HepG2 (cell line): ENCODE measurements around the gene TMEM45A. TPM values are rescaled to one million over a fixed set of nuclear protein-coding genes. Genes with fewer than 3 reads are reported as not detected.

ENCODE experiments used
- ATAC-seq: fragments of 200-7000 bp; cut with Tn5 transposase; 3 replicates; pipeline ENCODE4 v1.9.1; 2020; ENCODE audit warnings: mild to moderate bottlenecking, moderate library complexity
- BruUV-seq: library from RNA; stranded (reverse); fragments of 400-500 nt; replicated peaks from 2 replicates; lab custom pipeline; 2021; lab: Mats Ljungman, UMichigan
- CTCF ChIA-PET: fragments of 300-600 bp; formaldehyde crosslinking; extraction: SDS; loops from one replicate; lab custom pipeline; 2021; ENCODE audit warnings: low total read pairs, inconsistent platforms, low intra/inter-chr PET ratio; lab: Yijun Ruan, JAX
- POLR2A ChIA-PET: fragments of 350-600 bp; sonication (Branson Sonifier 250); formaldehyde crosslinking; loops from one replicate; lab custom pipeline; 2020; ENCODE audit warnings: antibody characterized with exemption, inconsistent platforms; lab: Yijun Ruan, JAX
- DNase-seq: peaks from one replicate; pipeline ENCODE4 v3.0.0-alpha.2; 2015; ENCODE audit warnings: low spot score
- FAIRE-seq: peaks from 3 replicates; lab custom pipeline; 2011; peaks lifted over from hg19 to GRCh38; lab: Jason Lieb, UNC
- H2AFZ ChIP-seq: one replicate; pipeline ENCODE4 v1.6.1; 2011; ENCODE audit warnings: low read length, inconsistent platforms
- H3K27ac ChIP-seq: fragments of 300-600 bp; 3 replicates; pipeline ENCODE4 v1.8.0; 2011; ENCODE audit warnings: mixed run types, mild to moderate bottlenecking, mixed read lengths, low read length, inconsistent platforms; ENCODE audit not compliant: insufficient read depth; ENCODE audit errors: extremely low read length
- H3K27me3 ChIP-seq, 2 experiments: fragments of 200-600 bp in 1 of 2; 2 replicates in 1 of 2; 3 replicates in 1 of 2; pipeline versions ENCODE4 v1.6.0 to v1.8.0; 2011; ENCODE audit warnings: low read length in 2 of 2, mild to moderate bottlenecking in 2 of 2, moderate library complexity in 2 of 2, inconsistent platforms in 1 of 2; ENCODE audit not compliant: insufficient read depth in 2 of 2, control insufficient read depth in 1 of 2
- H3K36me3 ChIP-seq, 2 experiments: fragments of 200-600 bp in 1 of 2; replicated peaks in 1 of 2; 2 replicates in 1 of 2; 3 replicates in 1 of 2; pipeline versions ENCODE4 v1.5.1 to v1.8.0; 2011; ENCODE audit warnings: low read length in 2 of 2, inconsistent platforms in 1 of 2; ENCODE audit not compliant: insufficient read depth in 2 of 2, control insufficient read depth in 1 of 2
- H3K4me1 ChIP-seq: 2 replicates; pipeline ENCODE4 v1.5.1; 2012; ENCODE audit warnings: low read length, inconsistent platforms; ENCODE audit not compliant: insufficient read depth
- H3K4me2 ChIP-seq: 2 replicates; pipeline ENCODE4 v1.6.0; 2011; ENCODE audit warnings: low read depth, low read length, inconsistent platforms
- H3K4me3 ChIP-seq, 3 experiments: fragments of 200-600 bp in 1 of 3; sonication (generic), shearing (Covaris generic) in 1 of 3; replicated peaks in 1 of 3; 2 replicates each; pipeline ENCODE4 v1.5.1; 2011 to 2016; ENCODE audit warnings: low read length in 3 of 3, inconsistent platforms in 2 of 3, low read depth in 2 of 3, mild to moderate bottlenecking in 2 of 3, control low read depth in 1 of 3, mixed read lengths in 1 of 3; ENCODE audit not compliant: insufficient read depth in 1 of 3
- H3K79me2 ChIP-seq: one replicate; pipeline ENCODE4 v1.6.1; 2011; ENCODE audit warnings: low read length, inconsistent platforms; ENCODE audit not compliant: insufficient read depth
- H3K9ac ChIP-seq: 2 replicates; pipeline ENCODE4 v1.6.0; 2011; ENCODE audit warnings: mild to moderate bottlenecking, low read depth, low read length, inconsistent platforms; ENCODE audit not compliant: insufficient read depth
- H3K9me3 ChIP-seq: 2 replicates; pipeline ENCODE4 v1.5.1; 2012; ENCODE audit warnings: mild to moderate bottlenecking, low read length
- H4K20me1 ChIP-seq: 2 replicates; pipeline ENCODE4 v1.6.0; 2011; ENCODE audit warnings: inconsistent platforms, mild to moderate bottlenecking, low read length, moderate library complexity; ENCODE audit not compliant: insufficient read depth
- CEBPG ChIP-seq: IDR thresholded peaks from 2 replicates; pipeline ENCODE4 v1.6.1; 2016
- NAIF1 ChIP-seq: sonication (generic); formaldehyde crosslinking; IDR thresholded peaks from 2 replicates; pipeline ENCODE4 v1.5.0; 2020; ENCODE audit warnings: mild to moderate bottlenecking, missing genetic modification reagents, borderline replicate concordance
- NR2C2 ChIP-seq: sonication (generic); formaldehyde crosslinking; IDR thresholded peaks from 2 replicates; pipeline ENCODE4 v1.4.0; 2020; ENCODE audit warnings: missing genetic modification reagents, mild to moderate bottlenecking, moderate library complexity, borderline replicate concordance
- PHF21A ChIP-seq: sonication (generic); formaldehyde crosslinking; IDR thresholded peaks from 2 replicates; pipeline ENCODE4 v1.5.0; 2020; ENCODE audit warnings: mild to moderate bottlenecking, missing genetic modification reagents
- PRPF4 ChIP-seq: fragments of 200-400 bp; formaldehyde crosslinking; IDR thresholded peaks from 2 replicates; pipeline ENCODE4 v1.6.1; 2016; ENCODE audit warnings: low read length, low read depth; ENCODE audit not compliant: poor library complexity, severe bottlenecking
- RARG ChIP-seq: sonication (generic); formaldehyde crosslinking; IDR thresholded peaks from 2 replicates; pipeline ENCODE4 v1.4.0; 2020; ENCODE audit warnings: low read depth, mild to moderate bottlenecking, missing genetic modification reagents
- RBFOX2 ChIP-seq: fragments of 200-400 bp; formaldehyde crosslinking; IDR thresholded peaks from 2 replicates; pipeline ENCODE4 v1.6.1; 2017; ENCODE audit warnings: low read depth, mild to moderate bottlenecking, low read length
- TBP ChIP-seq: sonication (generic); formaldehyde crosslinking; IDR thresholded peaks from 2 replicates; pipeline ENCODE4 v1.5.0; 2020; ENCODE audit warnings: missing genetic modification reagents
- THAP8 ChIP-seq: sonication (generic); formaldehyde crosslinking; IDR thresholded peaks from 2 replicates; pipeline ENCODE4 v1.5.1; 2020; ENCODE audit warnings: missing genetic modification reagents, mild to moderate bottlenecking, borderline replicate concordance
- ZKSCAN5 ChIP-seq: sonication (generic); formaldehyde crosslinking; IDR thresholded peaks from 2 replicates; pipeline ENCODE4 v1.5.1; 2020; ENCODE audit warnings: mild to moderate bottlenecking, missing genetic modification reagents
- ZNF136 ChIP-seq: sonication (generic); formaldehyde crosslinking; IDR thresholded peaks from 2 replicates; pipeline ENCODE4 v1.8.1; 2022; ENCODE audit warnings: low read depth, mild to moderate bottlenecking, moderate library complexity, missing genetic modification reagents
- ZNF230 ChIP-seq: sonication (generic); formaldehyde crosslinking; IDR thresholded peaks from 2 replicates; pipeline ENCODE4 v1.4.0; 2020; ENCODE audit warnings: mild to moderate bottlenecking, missing genetic modification reagents
- ZNF232 ChIP-seq: sonication (generic); formaldehyde crosslinking; IDR thresholded peaks from 2 replicates; pipeline ENCODE4 v1.4.0; 2020; ENCODE audit warnings: missing genetic modification reagents, borderline replicate concordance
- ZNF576 ChIP-seq: sonication (generic); formaldehyde crosslinking; IDR thresholded peaks from 2 replicates; pipeline ENCODE4 v1.4.0; 2020; ENCODE audit warnings: mild to moderate bottlenecking, missing genetic modification reagents
- ZNF598 ChIP-seq: sonication (generic); formaldehyde crosslinking; IDR thresholded peaks from 2 replicates; pipeline ENCODE4 v1.5.1; 2020; ENCODE audit warnings: mild to moderate bottlenecking, missing genetic modification reagents, borderline replicate concordance
- ZNF740 ChIP-seq: sonication (generic); formaldehyde crosslinking; IDR thresholded peaks from 2 replicates; pipeline ENCODE4 v1.4.0; 2020; ENCODE audit warnings: missing genetic modification reagents
- ZNF790 ChIP-seq: sonication (generic); formaldehyde crosslinking; IDR thresholded peaks from 2 replicates; pipeline ENCODE4 v1.8.0; 2022; ENCODE audit warnings: missing genetic modification reagents, mild to moderate bottlenecking, borderline replicate concordance
- ZNF879 ChIP-seq: sonication (generic); formaldehyde crosslinking; IDR thresholded peaks from 2 replicates; pipeline ENCODE4 v1.8.1; 2023; ENCODE audit warnings: missing genetic modification reagents
- ZZZ3 ChIP-seq: sonication (generic); formaldehyde crosslinking; IDR thresholded peaks from 2 replicates; pipeline ENCODE4 v1.4.0; 2020; ENCODE audit warnings: missing genetic modification reagents, mild to moderate bottlenecking, borderline replicate concordance
- in situ Hi-C: cut with HindIII; loops from 2 replicates; pipeline ENCODE4 v1.10.0; 2017; ENCODE audit warnings: low pct_unique_long_range_greater_than_20kb; ENCODE audit not compliant: extremely low pct_ligation_motif_present
- intact Hi-C: fragments of 100-400 bp; cut with micrococcal nuclease; formaldehyde crosslinking; loops from one replicate; pipeline ENCODE4 v1.10.0; 2022; ENCODE audit not compliant: unreplicated experiment
- polyA plus RNA-seq, 8 experiments: library from polyadenylated mRNA; depleted of rRNA in 3 of 8; stranded (reverse) in 7 of 8; unstranded in 1 of 8; fragments of >200 nt; fragmentation: Illumina TruSeq in 4 of 8; extraction: Trizol in 4 of 8; gene quantifications; 2 replicates each; pipeline versions ENCODE4 v1.2.1 to v1.2.3, GENCODE V29; 2011 to 2016; ENCODE audit warnings: low read depth in 4 of 8, missing spikeins in 1 of 8, mixed read lengths in 1 of 8; ENCODE audit not compliant: insufficient read depth in 1 of 8
- total RNA-seq, 5 experiments: library from RNA; depleted of rRNA; stranded (reverse); fragments of >200 nt; fragmentation: Illumina TruSeq; extraction: Trizol; gene quantifications; 2 replicates each; pipeline ENCODE4 v1.2.3, GENCODE V29; 2016; ENCODE audit warnings: low read depth in 1 of 5

Gene TMEM45A
- total and polyA plus RNA-seq, 2 of the 13 experiments (the other 11 are each of a cell fraction or from before 2014, with no cell fraction given) = 14.8 to 38.5 TPM

GRCh38 chr3:100554373-100554676, 61.9 kb downstream of the TMEM45A start:
- ATAC-seq (no peak), FAIRE-seq (no peak), DNase-seq (no peak)
- ChIA-PET CTCF (no interaction called here), POLR2A (no interaction called here)
- no peak overlapping the region for H3K4me2 ChIP-seq
- H3K4me3 ChIP-seq = no peak overlapping the region
- in situ Hi-C loops (no loop called here), intact Hi-C loops (no loop called here)
- H3K79me2 ChIP-seq = no peaks in the 10 kb centered on the region
- H3K9ac ChIP-seq = no peak overlapping the region
- 0 out of 5 replicates have a peak, but pooled peaks cover 0 to 4% of the 10 kb centered on the region in 2 experiments for H3K36me3 ChIP-seq
- no peak overlapping the region for H3K27ac ChIP-seq
- no peaks in the 10 kb centered on the region for H3K4me1 ChIP-seq
- no TSS peak for BruUV-seq
- TF ChIP-seq THAP8 (CRISPR knock-in tag) (no peak), RARG (CRISPR knock-in tag) (no peak), ZNF232 (no peak), ZNF576 (CRISPR knock-in tag) (no peak), ZNF879 (CRISPR knock-in tag) (no peak), TBP (CRISPR knock-in tag) (no peak), ZNF136 (CRISPR knock-in tag) (no peak), CEBPG (CRISPR knock-in tag) (no peak), ZNF740 (CRISPR knock-in tag) (no peak), ZNF790 (no peak), ZNF598 (CRISPR knock-in tag) (no peak), NAIF1 (no peak), RBFOX2 (no peak), ZNF230 (no peak), ZZZ3 (CRISPR knock-in tag) (no peak), NR2C2 (no peak), PRPF4 (no peak), ZKSCAN5 (CRISPR knock-in tag) (no peak), PHF21A (CRISPR knock-in tag) (no peak)
- no peaks in the 10 kb centered on the region; a peak in 1 of 5 replicates for H3K27me3 ChIP-seq
- no peaks in the 10 kb centered on the region for H3K9me3 ChIP-seq
- H2AFZ ChIP-seq = no peak overlapping the region
- no peaks in the 10 kb centered on the region for H4K20me1 ChIP-seq
